ENCODE data around the gene BTBD2. TPM values are rescaled to one million over a fixed set of nuclear protein-coding genes. Genes with fewer than 3 reads are reported as not detected.
A peak's percentile ranks its signal among the peaks of the same experiment; 100 is the strongest.

Gene BTBD2
- total RNA-seq, 1 donor from 2014 or later = 65.9 TPM

- peaks cover 2% of the 10 kb centered on the region for H3K36me3 Mint-ChIP-seq (ENCODE audit: low read depth)
- H3K9me3 Mint-ChIP-seq (ENCODE audit: low read depth) = no peaks in the 10 kb centered on the region
- H3K4me1 Mint-ChIP-seq (ENCODE audit: low read depth) = peaks cover 15% of the 10 kb centered on the region
- no peak overlapping the region for H3K27ac Mint-ChIP-seq (ENCODE audit: unreplicated experiment)
- no peak for DNase-seq (ENCODE audit: low spot score)
- H3K27me3 Mint-ChIP-seq (ENCODE audit: low read depth) = no peaks in the 10 kb centered on the region
- TF ChIP-seq, protein P1, sequence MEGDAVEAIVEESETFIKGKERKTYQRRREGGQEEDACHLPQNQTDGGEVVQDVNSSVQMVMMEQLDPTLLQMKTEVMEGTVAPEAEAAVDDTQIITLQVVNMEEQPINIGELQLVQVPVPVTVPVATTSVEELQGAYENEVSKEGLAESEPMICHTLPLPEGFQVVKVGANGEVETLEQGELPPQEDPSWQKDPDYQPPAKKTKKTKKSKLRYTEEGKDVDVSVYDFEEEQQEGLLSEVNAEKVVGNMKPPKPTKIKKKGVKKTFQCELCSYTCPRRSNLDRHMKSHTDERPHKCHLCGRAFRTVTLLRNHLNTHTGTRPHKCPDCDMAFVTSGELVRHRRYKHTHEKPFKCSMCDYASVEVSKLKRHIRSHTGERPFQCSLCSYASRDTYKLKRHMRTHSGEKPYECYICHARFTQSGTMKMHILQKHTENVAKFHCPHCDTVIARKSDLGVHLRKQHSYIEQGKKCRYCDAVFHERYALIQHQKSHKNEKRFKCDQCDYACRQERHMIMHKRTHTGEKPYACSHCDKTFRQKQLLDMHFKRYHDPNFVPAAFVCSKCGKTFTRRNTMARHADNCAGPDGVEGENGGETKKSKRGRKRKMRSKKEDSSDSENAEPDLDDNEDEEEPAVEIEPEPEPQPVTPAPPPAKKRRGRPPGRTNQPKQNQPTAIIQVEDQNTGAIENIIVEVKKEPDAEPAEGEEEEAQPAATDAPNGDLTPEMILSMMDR (IDR thresholded peaks at IDR 0.05) = no peak
- peak overlapping the region; percentile 19 for H3K4me3 Mint-ChIP-seq (ENCODE audit: unreplicated experiment)
These were observed 1.4 kb downstream of the BTBD2 start for GRCh38 chr19:2014131-2014571.

- H3K9me3 Mint-ChIP-seq (ENCODE audit: low read depth) = no peaks in the 10 kb centered on the region
- TF ChIP-seq, protein P1 (IDR thresholded peaks at IDR 0.05) = no peak
- H3K4me1 Mint-ChIP-seq (ENCODE audit: low read depth) = peaks cover 19% of the 10 kb centered on the region
- no peak for DNase-seq (ENCODE audit: low spot score)
- H3K27me3 Mint-ChIP-seq (ENCODE audit: low read depth) = no peaks in the 10 kb centered on the region
- no peak overlapping the region for H3K27ac Mint-ChIP-seq (ENCODE audit: unreplicated experiment)
- peak overlapping the region; percentile 19 for H3K4me3 Mint-ChIP-seq (ENCODE audit: unreplicated experiment)
- H3K36me3 Mint-ChIP-seq (ENCODE audit: low read depth) = peaks cover 2% of the 10 kb centered on the region
These were observed 1.9 kb downstream of the BTBD2 start for GRCh38 chr19:2013683-2013961.

DNA sequence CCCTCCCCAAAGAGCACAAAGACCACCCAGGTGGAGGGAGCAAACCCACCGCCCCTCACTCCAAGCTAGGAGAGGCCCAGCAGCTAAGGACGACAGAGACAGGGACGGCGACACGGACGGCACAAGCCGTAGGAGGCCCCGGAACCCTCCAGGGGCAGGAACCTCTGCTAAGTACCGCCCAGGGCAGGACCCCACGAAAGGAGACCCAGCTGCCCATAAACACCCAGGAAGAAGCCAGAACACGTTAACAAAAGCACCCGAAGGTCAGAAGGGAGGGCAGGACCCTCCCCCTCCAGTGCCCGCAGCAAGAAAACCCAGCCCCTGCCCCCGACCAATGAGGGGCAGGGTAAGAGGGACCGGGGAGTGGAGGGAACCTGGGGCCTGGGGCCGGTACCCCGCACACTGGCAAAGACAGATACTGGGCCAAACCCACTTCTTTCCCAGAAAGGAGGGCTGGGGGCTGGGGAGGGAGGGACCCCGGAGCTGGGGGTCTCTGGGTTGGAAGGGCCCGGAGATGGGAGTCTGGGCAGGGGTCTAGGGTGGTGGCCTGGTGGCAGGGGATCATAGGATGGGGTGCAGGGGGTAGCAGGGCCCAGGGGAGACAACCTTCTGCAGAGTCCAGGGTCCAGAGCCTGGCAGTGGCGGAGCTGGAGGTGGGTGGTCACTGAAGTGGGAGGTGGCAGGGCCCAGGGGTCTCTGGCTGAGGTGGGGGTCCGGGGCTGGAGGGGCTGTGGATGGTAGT, 2.4 kb downstream of the BTBD2 start:
- TF ChIP-seq, protein P1 (IDR thresholded peaks at IDR 0.05) = no peak
- Mint-ChIP-seq H3K4me1 (ENCODE audit: low read depth) (peaks cover 20% of the 10 kb centered on the region), H3K36me3 (ENCODE audit: low read depth) (peaks cover 2% of the 10 kb centered on the region), H3K27ac (ENCODE audit: unreplicated experiment) (no peak overlapping the region), H3K9me3 (ENCODE audit: low read depth) (no peaks in the 10 kb centered on the region), H3K4me3 (ENCODE audit: unreplicated experiment) (peak overlapping the region; percentile 35), H3K27me3 (ENCODE audit: low read depth) (no peaks in the 10 kb centered on the region)
- no peak for DNase-seq (ENCODE audit: low spot score)

GRCh38 chr19:2011169-2011568, 4.3 kb downstream of the BTBD2 start:
- Mint-ChIP-seq H3K4me3 (ENCODE audit: unreplicated experiment) (no peak overlapping the region), H3K27ac (ENCODE audit: unreplicated experiment) (no peak overlapping the region), H3K27me3 (ENCODE audit: low read depth) (no peaks in the 10 kb centered on the region), H3K36me3 (ENCODE audit: low read depth) (peaks cover 2% of the 10 kb centered on the region), H3K4me1 (ENCODE audit: low read depth) (peaks cover 24% of the 10 kb centered on the region), H3K9me3 (ENCODE audit: low read depth) (no peaks in the 10 kb centered on the region)
- TF ChIP-seq, protein P1 (IDR thresholded peaks at IDR 0.05) = no peak
- no peak for DNase-seq (ENCODE audit: low spot score)

- Mint-ChIP-seq H3K4me1 (ENCODE audit: low read depth) (peaks cover 26% of the 10 kb centered on the region), H3K27me3 (ENCODE audit: low read depth) (no peaks in the 10 kb centered on the region), H3K9me3 (ENCODE audit: low read depth) (no peaks in the 10 kb centered on the region), H3K27ac (ENCODE audit: unreplicated experiment) (no peak overlapping the region), H3K4me3 (ENCODE audit: unreplicated experiment) (no peak overlapping the region), H3K36me3 (ENCODE audit: low read depth) (peaks cover 2% of the 10 kb centered on the region)
- peak; percentile 93 for DNase-seq (ENCODE audit: low spot score)
- TF ChIP-seq, protein P1 (IDR thresholded peaks at IDR 0.05) = no peak
These were observed 5.3 kb downstream of the BTBD2 start for GRCh38 chr19:2010135-2010668.
